NCI-H2029 (cell line): ENCODE results near the gene TBC1D5.
"Not testable (repeated sequence)": the region's sequence is repeated elsewhere in the genome, so short reads cannot be mapped to it uniquely, and the experiment has no call there.

Experiments used
- DNase-seq: peaks from one replicate; lab custom pipeline; 2025; lab: John Stamatoyannopoulos, UW

TBC1D5 gene

GRCh38 chr3:17135696-17136095 lies 606.7 kb downstream of the TBC1D5 start:
- no peak for DNase-seq

- no peak for DNase-seq
Observed at GRCh38 chr3:17133632-17134545, 608.5 kb downstream of the TBC1D5 start.

GRCh38 chr3:17132286-17133115 lies 609.9 kb downstream of the TBC1D5 start:
- no peak for DNase-seq

GRCh38 chr3:17130956-17131355 lies 611.5 kb downstream of the TBC1D5 start:
- no peak for DNase-seq

- DNase-seq: no peak
Observed at GRCh38 chr3:17129556-17129955, 612.9 kb downstream of the TBC1D5 start.

- not testable (repeated sequence) for DNase-seq
Observed at GRCh38 chr3:17128671-17129070, 613.8 kb downstream of the TBC1D5 start.

- no peak for DNase-seq
Observed at GRCh38 chr3:17125738-17126442, 616.5 kb downstream of the TBC1D5 start.

GRCh38 chr3:17122758-17123157 lies 619.7 kb downstream of the TBC1D5 start:
- no peak for DNase-seq

GRCh38 chr3:17121336-17121735 lies 621.1 kb downstream of the TBC1D5 start:
- no peak for DNase-seq

- DNase-seq: no peak
Observed at GRCh38 chr3:17120115-17120514, 622.3 kb downstream of the TBC1D5 start.

GRCh38 chr3:17119201-17120072 lies 623.0 kb downstream of the TBC1D5 start:
- no peak for DNase-seq

- DNase-seq: no peak
Observed at GRCh38 chr3:17118771-17119170, 623.7 kb downstream of the TBC1D5 start.

GRCh38 chr3:17116007-17116600 lies 626.3 kb downstream of the TBC1D5 start:
- no peak for DNase-seq

- no peak for DNase-seq
Observed at GRCh38 chr3:17115186-17115585, 627.2 kb downstream of the TBC1D5 start.

GRCh38 chr3:17111586-17111985 lies 630.8 kb downstream of the TBC1D5 start:
- no peak for DNase-seq

GRCh38 chr3:17110660-17111396 lies 631.6 kb downstream of the TBC1D5 start:
- no peak for DNase-seq
